WTC11 (cell line): ENCODE data around the gene CAMTA1.

ENCODE experiments used
- NFYB ChIP-seq: sonication (generic); formaldehyde crosslinking; conservative IDR thresholded peaks from 2 replicates; pipeline ENCODE4 v1.8.0; 2022; ENCODE audit warnings: low read depth, missing genetic modification reagents
- TF ChIP-seq, protein P1 (sequence below): sonication (generic); formaldehyde crosslinking; IDR thresholded peaks from 2 replicates; pipeline ENCODE4 v1.8.0; 2022; ENCODE audit warnings: missing genetic modification reagents
- TF ChIP-seq, protein P2 (sequence below): sonication (generic); formaldehyde crosslinking; IDR thresholded peaks from 2 replicates; pipeline ENCODE4 v1.8.1; 2022; ENCODE audit warnings: mild to moderate bottlenecking, moderate library complexity, missing genetic modification reagents

DNA sequence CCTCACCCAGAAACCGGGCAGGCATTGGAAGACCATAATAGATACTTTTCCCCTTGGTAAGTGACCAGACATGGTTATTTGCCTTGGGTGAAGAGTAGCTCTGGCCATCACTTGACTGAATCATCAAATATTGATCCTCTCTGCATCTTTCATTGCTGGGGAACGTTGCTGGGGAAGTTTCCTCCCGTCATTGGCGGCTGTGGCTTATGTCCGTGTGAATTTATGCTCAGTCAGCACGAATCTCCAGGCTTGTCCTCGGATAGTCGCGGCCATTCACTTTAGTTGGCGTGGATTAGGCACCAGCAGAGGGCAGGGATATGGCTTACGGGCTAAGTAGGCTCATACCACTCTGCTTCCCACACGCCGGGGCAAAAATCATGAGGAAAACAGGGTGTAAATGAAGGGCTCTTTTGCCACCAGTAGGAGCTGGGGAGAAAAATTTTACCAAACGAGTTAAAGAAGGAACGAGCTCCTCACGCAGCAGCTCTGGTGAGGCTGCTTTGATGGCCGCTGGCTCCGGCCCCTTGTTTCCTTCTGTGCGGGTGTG is 473.4 kb downstream of the CAMTA1 start:
- no peak for TF ChIP-seq NFYB (CRISPR knock-in tag)
- TF ChIP-seq, protein P1, sequence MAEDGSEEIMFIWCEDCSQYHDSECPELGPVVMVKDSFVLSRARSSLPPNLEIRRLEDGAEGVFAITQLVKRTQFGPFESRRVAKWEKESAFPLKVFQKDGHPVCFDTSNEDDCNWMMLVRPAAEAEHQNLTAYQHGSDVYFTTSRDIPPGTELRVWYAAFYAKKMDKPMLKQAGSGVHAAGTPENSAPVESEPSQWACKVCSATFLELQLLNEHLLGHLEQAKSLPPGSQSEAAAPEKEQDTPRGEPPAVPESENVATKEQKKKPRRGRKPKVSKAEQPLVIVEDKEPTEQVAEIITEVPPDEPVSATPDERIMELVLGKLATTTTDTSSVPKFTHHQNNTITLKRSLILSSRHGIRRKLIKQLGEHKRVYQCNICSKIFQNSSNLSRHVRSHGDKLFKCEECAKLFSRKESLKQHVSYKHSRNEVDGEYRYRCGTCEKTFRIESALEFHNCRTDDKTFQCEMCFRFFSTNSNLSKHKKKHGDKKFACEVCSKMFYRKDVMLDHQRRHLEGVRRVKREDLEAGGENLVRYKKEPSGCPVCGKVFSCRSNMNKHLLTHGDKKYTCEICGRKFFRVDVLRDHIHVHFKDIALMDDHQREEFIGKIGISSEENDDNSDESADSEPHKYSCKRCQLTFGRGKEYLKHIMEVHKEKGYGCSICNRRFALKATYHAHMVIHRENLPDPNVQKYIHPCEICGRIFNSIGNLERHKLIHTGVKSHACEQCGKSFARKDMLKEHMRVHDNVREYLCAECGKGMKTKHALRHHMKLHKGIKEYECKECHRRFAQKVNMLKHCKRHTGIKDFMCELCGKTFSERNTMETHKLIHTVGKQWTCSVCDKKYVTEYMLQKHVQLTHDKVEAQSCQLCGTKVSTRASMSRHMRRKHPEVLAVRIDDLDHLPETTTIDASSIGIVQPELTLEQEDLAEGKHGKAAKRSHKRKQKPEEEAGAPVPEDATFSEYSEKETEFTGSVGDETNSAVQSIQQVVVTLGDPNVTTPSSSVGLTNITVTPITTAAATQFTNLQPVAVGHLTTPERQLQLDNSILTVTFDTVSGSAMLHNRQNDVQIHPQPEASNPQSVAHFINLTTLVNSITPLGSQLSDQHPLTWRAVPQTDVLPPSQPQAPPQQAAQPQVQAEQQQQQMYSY (CRISPR knock-in tag), result no peak
- TF ChIP-seq, protein P2, sequence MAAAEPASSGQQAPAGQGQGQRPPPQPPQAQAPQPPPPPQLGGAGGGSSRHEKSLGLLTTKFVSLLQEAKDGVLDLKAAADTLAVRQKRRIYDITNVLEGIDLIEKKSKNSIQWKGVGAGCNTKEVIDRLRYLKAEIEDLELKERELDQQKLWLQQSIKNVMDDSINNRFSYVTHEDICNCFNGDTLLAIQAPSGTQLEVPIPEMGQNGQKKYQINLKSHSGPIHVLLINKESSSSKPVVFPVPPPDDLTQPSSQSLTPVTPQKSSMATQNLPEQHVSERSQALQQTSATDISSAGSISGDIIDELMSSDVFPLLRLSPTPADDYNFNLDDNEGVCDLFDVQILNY (CRISPR knock-in tag), result no peak
